Stimulated activated CD4-positive, alpha-beta T cell treated with anti-CD3 and anti-CD28 coated beads, Interleukin-1b, Interleukin-23, amount 100 ng/mL, for 4 hours (primary cell): ENCODE results near the gene CACHD1.
"Not testable (repeated sequence)": the region's sequence is repeated elsewhere in the genome, so short reads cannot be mapped to it uniquely, and the experiment has no call there.

ENCODE experiments used
- DNase-seq, 2 donors: peaks; one replicate each; pipeline ENCODE4 v3.0.0-alpha.2; 2020; ENCODE audit warnings: low read depth in 2 of 2

Gene CACHD1

GRCh38 chr1:64696879-64697278, 226.9 kb downstream of the CACHD1 start:
- DNase-seq: no peak

GRCh38 chr1:64699327-64699726, 229.4 kb downstream of the CACHD1 start:
- no peak for DNase-seq

- DNase-seq: no peak
Measured at GRCh38 chr1:64701071-64701470, 231.1 kb downstream of the CACHD1 start.

GRCh38 chr1:64701886-64702285, 232.0 kb downstream of the CACHD1 start:
- no peak for DNase-seq

GRCh38 chr1:64702670-64703069, 232.7 kb downstream of the CACHD1 start:
- DNase-seq: not testable (repeated sequence)

- no peak for DNase-seq
Measured at GRCh38 chr1:64703600-64703999, 233.7 kb downstream of the CACHD1 start.

GRCh38 chr1:64705591-64705990, 235.7 kb downstream of the CACHD1 start:
- no peak for DNase-seq

GRCh38 chr1:64711266-64711665, 241.3 kb downstream of the CACHD1 start:
- no peak for DNase-seq

- no peak for DNase-seq
Measured at GRCh38 chr1:64712049-64712448, 242.1 kb downstream of the CACHD1 start.

GRCh38 chr1:64715186-64715585, 245.3 kb downstream of the CACHD1 start:
- DNase-seq: no peak

GRCh38 chr1:64721135-64721534, 251.2 kb downstream of the CACHD1 start:
- no peak for DNase-seq

- DNase-seq: no peak
Measured at GRCh38 chr1:64721576-64722145, 251.7 kb downstream of the CACHD1 start.

GRCh38 chr1:64727861-64728260, 257.9 kb downstream of the CACHD1 start:
- no peak for DNase-seq

GRCh38 chr1:64733581-64734286, 263.8 kb downstream of the CACHD1 start:
- DNase-seq: no peak

GRCh38 chr1:64734287-64734652, 264.3 kb downstream of the CACHD1 start:
- DNase-seq: no peak

GRCh38 chr1:64740687-64741086, 270.8 kb downstream of the CACHD1 start:
- not testable (repeated sequence) for DNase-seq
